Osteoblast (primary cell): ENCODE measurements around the gene OR3A2. TPM values are rescaled to one million over a fixed set of nuclear protein-coding genes. Genes with fewer than 3 reads are reported as not detected.
A peak's percentile ranks its signal among the peaks of the same experiment; 100 is the strongest.
"Not testable (repeated sequence)": the region's sequence is repeated elsewhere in the genome, so short reads cannot be mapped to it uniquely, and the experiment has no call there.

Source experiments
- DNase-seq: peaks from one replicate; pipeline ENCODE4 v3.0.0; 2011; ENCODE audit warnings: low spot score, mixed read lengths; ENCODE audit not compliant: insufficient read length; ENCODE audit errors: missing footprints
- H2AFZ ChIP-seq: 2 replicates; pipeline ENCODE4 v1.6.0; 2011; ENCODE audit warnings: mild to moderate bottlenecking, low read length
- H3K27ac ChIP-seq: 2 replicates; pipeline ENCODE4 v1.5.1; 2011; ENCODE audit warnings: mild to moderate bottlenecking, low read depth, low read length, moderate library complexity
- H3K27me3 ChIP-seq: 2 replicates; pipeline ENCODE4 v1.6.0; 2012; ENCODE audit warnings: mild to moderate bottlenecking, control low read depth, inconsistent platforms, low read length, moderate library complexity; ENCODE audit not compliant: insufficient read depth
- H3K36me3 ChIP-seq: 2 replicates; pipeline ENCODE4 v1.5.1; 2011; ENCODE audit warnings: mild to moderate bottlenecking, low read length, control low read depth, moderate library complexity; ENCODE audit not compliant: insufficient read depth
- H3K4me1 ChIP-seq: 2 replicates; pipeline ENCODE4 v1.5.1; 2011; ENCODE audit warnings: mild to moderate bottlenecking, low read length, control low read depth, moderate library complexity; ENCODE audit not compliant: insufficient read depth
- H3K4me2 ChIP-seq: 2 replicates; pipeline ENCODE4 v1.6.0; 2011; ENCODE audit warnings: mild to moderate bottlenecking, low read length; ENCODE audit not compliant: insufficient read depth
- H3K4me3 ChIP-seq: fragments of 200-600 bp; sonication (generic); 3 replicates; pipeline ENCODE4 v1.5.1; 2012; ENCODE audit warnings: mild to moderate bottlenecking, low read length, inconsistent platforms; ENCODE audit not compliant: insufficient read depth
- H3K79me2 ChIP-seq: 2 replicates; pipeline ENCODE4 v1.6.0; 2012; ENCODE audit warnings: mild to moderate bottlenecking, low read length, control low read depth, inconsistent platforms; ENCODE audit not compliant: insufficient read depth
- H3K9me3 ChIP-seq: 2 replicates; pipeline ENCODE4 v1.5.1; 2011; ENCODE audit warnings: low read depth, low read length, control low read depth
- H4K20me1 ChIP-seq: 2 replicates; pipeline ENCODE4 v1.6.0; 2012; ENCODE audit warnings: mild to moderate bottlenecking, low read length, control low read depth; ENCODE audit not compliant: insufficient read depth
- total RNA-seq: library from RNA; depleted of rRNA; stranded (reverse); fragments of >200 nt; gene quantifications from 2 replicates; pipeline ENCODE4 v1.2.3, GENCODE V29; 2012
- TF ChIP-seq, protein P1 (sequence below): IDR thresholded peaks from 2 replicates; pipeline ENCODE4 v1.5.1; 2011; ENCODE audit warnings: mild to moderate bottlenecking, low read depth, low read length, moderate library complexity; ENCODE audit errors: extremely low read depth

OR3A2 gene
- total RNA-seq, 1 donor: not detected

DNA sequence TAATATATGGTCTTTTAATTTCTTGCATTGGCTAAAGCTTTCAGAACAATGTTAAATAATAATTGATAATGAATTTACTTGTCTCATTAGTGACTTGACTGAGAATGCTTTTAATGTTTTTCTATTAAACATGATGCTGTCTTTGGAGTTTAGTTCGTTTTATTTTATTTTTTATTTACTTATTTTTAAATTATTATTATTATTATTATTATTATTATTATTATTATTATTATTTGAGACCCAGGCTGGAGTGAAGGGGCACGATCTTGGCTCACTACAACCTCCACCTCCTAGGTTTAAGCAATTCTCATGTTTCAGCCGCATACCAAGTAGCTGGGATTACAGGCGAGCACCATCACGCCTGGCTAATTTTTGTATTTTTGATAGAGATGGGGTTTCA lies 29.5 kb upstream of the OR3A2 start:
- no peaks in the 10 kb centered on the region for H3K4me1 ChIP-seq
- H3K9me3 ChIP-seq: no peaks in the 10 kb centered on the region
- TF ChIP-seq, protein P1, sequence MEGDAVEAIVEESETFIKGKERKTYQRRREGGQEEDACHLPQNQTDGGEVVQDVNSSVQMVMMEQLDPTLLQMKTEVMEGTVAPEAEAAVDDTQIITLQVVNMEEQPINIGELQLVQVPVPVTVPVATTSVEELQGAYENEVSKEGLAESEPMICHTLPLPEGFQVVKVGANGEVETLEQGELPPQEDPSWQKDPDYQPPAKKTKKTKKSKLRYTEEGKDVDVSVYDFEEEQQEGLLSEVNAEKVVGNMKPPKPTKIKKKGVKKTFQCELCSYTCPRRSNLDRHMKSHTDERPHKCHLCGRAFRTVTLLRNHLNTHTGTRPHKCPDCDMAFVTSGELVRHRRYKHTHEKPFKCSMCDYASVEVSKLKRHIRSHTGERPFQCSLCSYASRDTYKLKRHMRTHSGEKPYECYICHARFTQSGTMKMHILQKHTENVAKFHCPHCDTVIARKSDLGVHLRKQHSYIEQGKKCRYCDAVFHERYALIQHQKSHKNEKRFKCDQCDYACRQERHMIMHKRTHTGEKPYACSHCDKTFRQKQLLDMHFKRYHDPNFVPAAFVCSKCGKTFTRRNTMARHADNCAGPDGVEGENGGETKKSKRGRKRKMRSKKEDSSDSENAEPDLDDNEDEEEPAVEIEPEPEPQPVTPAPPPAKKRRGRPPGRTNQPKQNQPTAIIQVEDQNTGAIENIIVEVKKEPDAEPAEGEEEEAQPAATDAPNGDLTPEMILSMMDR: no peak
- no peak for DNase-seq
- no peak overlapping the region for H3K4me2 ChIP-seq
- no peaks in the 10 kb centered on the region for H4K20me1 ChIP-seq
- no peaks in the 10 kb centered on the region for H3K79me2 ChIP-seq
- no peaks in the 10 kb centered on the region for H3K27me3 ChIP-seq
- no peaks in the 10 kb centered on the region for H3K36me3 ChIP-seq
- no peak overlapping the region for H2AFZ ChIP-seq
- H3K27ac ChIP-seq: no peak overlapping the region
- no peak overlapping the region for H3K4me3 ChIP-seq

DNA sequence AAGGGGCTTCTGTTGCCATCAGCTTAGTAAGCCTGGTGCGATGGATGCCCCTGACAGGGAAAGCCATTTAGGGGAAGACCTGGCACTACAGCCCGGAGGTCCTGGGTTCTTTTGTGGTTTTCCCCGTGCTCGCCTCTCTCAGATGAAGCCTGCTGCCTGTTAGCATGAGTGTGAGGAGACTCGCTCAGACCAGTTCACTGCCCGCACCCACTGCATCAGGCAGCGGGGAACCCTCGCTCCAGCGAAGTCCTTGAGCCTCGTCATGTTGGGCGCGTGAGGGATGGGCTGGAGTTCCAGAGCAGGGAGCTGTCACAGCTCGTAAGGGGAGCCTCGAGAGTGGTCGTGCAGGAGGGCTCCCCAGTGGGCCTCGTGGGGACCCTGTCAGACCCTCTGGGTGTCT lies 26.1 kb upstream of the OR3A2 start:
- H3K4me2 ChIP-seq, DNase-seq, H3K79me2 ChIP-seq, H4K20me1 ChIP-seq, H3K9me3 ChIP-seq, H3K27me3 ChIP-seq, H3K27ac ChIP-seq, H3K4me1 ChIP-seq, H2AFZ ChIP-seq, H3K4me3 ChIP-seq, H3K36me3 ChIP-seq: not testable (repeated sequence)

DNA sequence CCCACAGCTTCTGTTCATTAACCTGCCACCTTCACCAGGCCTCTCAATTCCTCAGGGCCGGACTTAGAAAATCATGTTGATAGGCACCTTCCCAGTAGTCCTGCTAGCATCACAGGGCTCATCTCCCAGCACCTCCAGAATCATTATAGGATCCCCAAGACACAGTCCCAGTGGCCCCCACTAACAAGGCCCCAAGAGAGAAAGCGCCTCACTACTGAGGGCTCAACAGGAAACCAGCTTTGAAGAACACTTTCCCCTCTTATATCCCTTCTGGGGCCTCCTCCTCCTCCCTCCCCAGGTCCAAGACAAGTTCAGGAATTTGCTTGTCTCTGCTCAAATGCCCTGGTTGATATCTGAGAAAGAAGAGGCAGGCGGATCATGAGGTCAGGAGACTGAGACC lies 25.0 kb upstream of the OR3A2 start, which contains the start of gene OR3A3:
OR3A3 (plus strand) TSS at position 301 of the 400 bp plus-strand sequence.
- no peak for DNase-seq
- H3K27me3 ChIP-seq: no peaks in the 10 kb centered on the region
- no peaks in the 10 kb centered on the region for H3K36me3 ChIP-seq
- H3K79me2 ChIP-seq: no peaks in the 10 kb centered on the region
- peaks cover 3% of the 10 kb centered on the region for H3K9me3 ChIP-seq
- TF ChIP-seq, protein P1: no peak
- no peaks in the 10 kb centered on the region for H4K20me1 ChIP-seq
- no peaks in the 10 kb centered on the region for H3K4me1 ChIP-seq
- H2AFZ ChIP-seq: no peak within 1 kb of the TSS
- no peak within 1 kb of the TSS for H3K4me2 ChIP-seq
- H3K4me3 ChIP-seq: no peak within 1 kb of the TSS
- H3K27ac ChIP-seq: no peak within 1 kb of the TSS

DNA sequence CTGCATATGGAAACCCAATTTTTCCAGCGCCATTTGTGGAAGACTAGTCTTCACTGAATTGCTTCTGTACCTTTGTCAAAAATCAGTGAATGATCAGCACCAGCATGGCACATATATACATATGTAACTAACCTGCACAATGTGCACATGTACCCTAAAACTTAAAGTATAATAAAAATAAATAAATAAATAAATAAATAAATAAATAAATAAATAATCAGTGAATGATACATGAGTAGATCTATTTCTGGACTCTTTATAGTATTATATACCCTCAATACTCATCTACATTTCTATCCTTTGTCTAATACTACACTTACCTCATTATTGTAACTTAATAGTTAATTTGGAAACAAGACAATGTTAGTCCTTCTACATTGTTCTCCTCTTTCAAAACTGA lies 17.7 kb upstream of the OR3A2 start:
- H3K27ac ChIP-seq, H2AFZ ChIP-seq: not testable (repeated sequence)

DNA sequence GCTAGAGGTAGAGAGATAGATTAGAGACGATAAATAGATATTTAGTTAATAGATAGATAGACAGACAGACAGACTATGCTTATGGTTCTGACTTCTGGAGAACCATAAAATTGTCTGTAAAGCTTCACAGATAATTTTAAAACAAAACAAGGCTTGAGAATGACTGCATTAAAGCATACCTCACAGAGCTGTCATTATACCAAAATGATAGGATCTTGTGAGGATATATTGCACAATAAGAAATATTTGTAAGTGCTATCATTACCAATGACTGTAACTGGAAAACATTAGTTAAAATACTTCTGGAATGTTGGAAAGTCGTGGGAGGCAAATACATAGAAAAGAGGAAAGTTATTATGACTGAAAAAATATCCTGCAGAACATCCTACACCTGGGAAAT lies 15.7 kb upstream of the OR3A2 start:
- peak; percentile 61 for DNase-seq
- Histone ChIP-seq H3K4me3 (no peak overlapping the region), H3K4me1 (no peaks in the 10 kb centered on the region), H3K36me3 (no peaks in the 10 kb centered on the region), H3K27me3 (no peaks in the 10 kb centered on the region), H3K4me2 (no peak overlapping the region), H3K27ac (no peak overlapping the region), H4K20me1 (no peaks in the 10 kb centered on the region), H3K79me2 (no peaks in the 10 kb centered on the region), H2AFZ (no peak overlapping the region), H3K9me3 (no peaks in the 10 kb centered on the region)
- TF ChIP-seq, protein P1: no peak

More for the DNA sequence above, 17.7 kb upstream of the OR3A2 start:
- H3K4me1 ChIP-seq, H3K9me3 ChIP-seq, H3K36me3 ChIP-seq, DNase-seq, H3K4me2 ChIP-seq, H3K4me3 ChIP-seq, H3K27me3 ChIP-seq, H3K79me2 ChIP-seq, H4K20me1 ChIP-seq: not testable (repeated sequence)
